Nephron (organoid): ENCODE data around the gene CTXND1.
"Not testable (repeated sequence)": the region's sequence is repeated elsewhere in the genome, so short reads cannot be mapped to it uniquely, and the experiment has no call there.

ENCODE experiments used
- H3K27ac Mint-ChIP-seq, 3 experiments: 2 replicates each; pipeline ENCODE4 v1.8.0; 2020; ENCODE audit warnings: mixed read lengths in 3 of 3, mild to moderate bottlenecking in 2 of 3, moderate library complexity in 1 of 3
- H3K27me3 Mint-ChIP-seq: 2 replicates; pipeline ENCODE4 v1.8.0; 2021; ENCODE audit warnings: low read depth, mild to moderate bottlenecking, moderate library complexity, mixed read lengths
- H3K36me3 Mint-ChIP-seq: 2 replicates; pipeline ENCODE4 v1.8.0; 2020; ENCODE audit warnings: low read depth, mixed read lengths
- H3K4me1 Mint-ChIP-seq: 2 replicates; pipeline ENCODE4 v1.8.0; 2020; ENCODE audit warnings: mixed read lengths
- H3K4me3 Mint-ChIP-seq, 3 experiments: 2 replicates each; pipeline ENCODE4 v1.8.0; 2020; ENCODE audit warnings: mild to moderate bottlenecking in 3 of 3, mixed read lengths in 3 of 3, moderate library complexity in 2 of 3
- H3K9me3 Mint-ChIP-seq: 2 replicates; pipeline ENCODE4 v1.8.0; 2020; ENCODE audit warnings: mixed read lengths
- TF ChIP-seq, protein P1 (sequence below), 3 experiments: fragments of 200-600 bp; sonication (generic); IDR thresholded peaks; one replicate each; pipeline ENCODE4 v1.5.0; 2021; ENCODE audit warnings: antibody characterized with exemption in 3 of 3; ENCODE audit not compliant: unreplicated experiment in 3 of 3

Gene CTXND1

DNA sequence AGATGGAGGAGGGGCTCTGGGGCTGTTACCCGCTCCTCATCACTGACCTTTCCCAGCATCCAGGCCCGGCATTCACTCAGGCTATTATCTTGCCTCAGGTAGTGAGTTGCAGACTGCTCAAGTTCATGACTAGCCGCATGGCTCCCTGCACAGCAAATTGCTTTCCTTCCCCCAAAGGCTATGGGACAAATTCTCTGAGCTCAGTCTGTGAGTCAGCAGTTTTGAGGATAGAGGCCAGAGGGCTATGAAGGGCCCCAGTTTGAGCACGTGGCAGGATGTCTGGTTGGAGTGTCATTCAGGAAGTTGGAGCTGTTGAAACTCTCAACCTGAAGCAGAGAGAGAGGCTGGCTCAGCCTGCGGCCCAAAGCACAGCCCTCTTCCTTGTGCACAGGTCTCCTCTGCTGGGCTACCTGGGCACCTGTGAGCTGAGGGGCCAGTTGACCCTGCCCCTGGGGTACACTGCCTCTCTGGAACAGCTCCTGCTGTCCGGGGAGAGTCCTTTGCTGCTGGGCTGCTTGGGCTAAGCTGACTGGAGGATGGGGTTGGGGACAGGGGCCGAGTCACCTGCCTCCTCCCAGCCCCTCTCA is 91.3 kb downstream of the CTXND1 start:
- Mint-ChIP-seq H3K4me3 (no peak overlapping the region), H3K4me1 (peaks cover 15% of the 10 kb centered on the region), H3K9me3 (no peaks in the 10 kb centered on the region), H3K27ac (peak overlapping the region in 2 of 3 experiments; percentile 56 to 67), H3K36me3 (peaks cover 52% of the 10 kb centered on the region), H3K27me3 (no peaks in the 10 kb centered on the region)
- TF ChIP-seq, protein P1, sequence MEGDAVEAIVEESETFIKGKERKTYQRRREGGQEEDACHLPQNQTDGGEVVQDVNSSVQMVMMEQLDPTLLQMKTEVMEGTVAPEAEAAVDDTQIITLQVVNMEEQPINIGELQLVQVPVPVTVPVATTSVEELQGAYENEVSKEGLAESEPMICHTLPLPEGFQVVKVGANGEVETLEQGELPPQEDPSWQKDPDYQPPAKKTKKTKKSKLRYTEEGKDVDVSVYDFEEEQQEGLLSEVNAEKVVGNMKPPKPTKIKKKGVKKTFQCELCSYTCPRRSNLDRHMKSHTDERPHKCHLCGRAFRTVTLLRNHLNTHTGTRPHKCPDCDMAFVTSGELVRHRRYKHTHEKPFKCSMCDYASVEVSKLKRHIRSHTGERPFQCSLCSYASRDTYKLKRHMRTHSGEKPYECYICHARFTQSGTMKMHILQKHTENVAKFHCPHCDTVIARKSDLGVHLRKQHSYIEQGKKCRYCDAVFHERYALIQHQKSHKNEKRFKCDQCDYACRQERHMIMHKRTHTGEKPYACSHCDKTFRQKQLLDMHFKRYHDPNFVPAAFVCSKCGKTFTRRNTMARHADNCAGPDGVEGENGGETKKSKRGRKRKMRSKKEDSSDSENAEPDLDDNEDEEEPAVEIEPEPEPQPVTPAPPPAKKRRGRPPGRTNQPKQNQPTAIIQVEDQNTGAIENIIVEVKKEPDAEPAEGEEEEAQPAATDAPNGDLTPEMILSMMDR (IDR thresholded peaks at IDR 0.05; ENCODE audit: unreplicated experiment in 3 of 3) = no peak

DNA sequence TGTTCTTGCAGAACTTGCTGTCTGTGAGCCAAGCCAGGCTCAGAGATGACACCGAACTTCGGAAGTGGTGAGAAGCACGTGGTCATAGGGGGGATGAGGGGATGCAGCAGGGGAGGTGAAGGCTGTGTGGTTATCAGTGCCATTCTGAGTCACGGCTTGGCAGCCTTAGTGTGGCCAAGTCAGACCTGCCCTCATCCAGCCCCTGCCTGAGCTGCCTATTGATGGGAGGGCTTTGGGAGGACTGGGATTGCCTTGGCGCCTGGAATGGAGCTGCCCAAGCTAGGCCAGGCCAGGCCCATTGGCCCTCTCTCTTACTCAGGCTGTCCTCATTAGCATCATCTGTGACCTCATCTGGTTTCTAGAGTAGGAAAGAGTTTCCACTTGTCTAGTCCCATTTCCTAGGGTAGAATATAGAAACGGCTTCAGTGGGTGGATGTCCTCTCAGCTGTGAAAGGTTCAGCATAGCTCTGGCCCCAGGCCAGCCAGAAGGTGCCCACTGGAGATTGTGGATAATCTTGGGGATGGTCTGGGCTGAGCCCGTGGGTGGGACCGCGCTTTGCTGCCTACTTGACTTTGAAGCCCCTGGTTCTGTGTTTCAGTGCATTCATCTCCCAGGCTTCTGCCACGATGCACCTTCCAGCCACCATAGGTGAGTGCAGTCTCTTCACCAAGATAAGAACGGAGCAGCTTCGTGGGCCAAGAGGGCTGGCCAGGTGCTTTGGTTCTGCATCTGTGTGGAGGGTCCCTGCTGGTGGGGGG is 92.0 kb downstream of the CTXND1 start:
- H3K9me3 Mint-ChIP-seq = no peaks in the 10 kb centered on the region
- H3K4me1 Mint-ChIP-seq = peaks cover 22% of the 10 kb centered on the region
- no peak overlapping the region for H3K4me3 Mint-ChIP-seq
- peaks cover 52% of the 10 kb centered on the region for H3K36me3 Mint-ChIP-seq
- no peaks in the 10 kb centered on the region for H3K27me3 Mint-ChIP-seq
- TF ChIP-seq, protein P1 (IDR thresholded peaks at IDR 0.05; ENCODE audit: unreplicated experiment in 3 of 3) = no peak
- no peak overlapping the region for H3K27ac Mint-ChIP-seq

DNA sequence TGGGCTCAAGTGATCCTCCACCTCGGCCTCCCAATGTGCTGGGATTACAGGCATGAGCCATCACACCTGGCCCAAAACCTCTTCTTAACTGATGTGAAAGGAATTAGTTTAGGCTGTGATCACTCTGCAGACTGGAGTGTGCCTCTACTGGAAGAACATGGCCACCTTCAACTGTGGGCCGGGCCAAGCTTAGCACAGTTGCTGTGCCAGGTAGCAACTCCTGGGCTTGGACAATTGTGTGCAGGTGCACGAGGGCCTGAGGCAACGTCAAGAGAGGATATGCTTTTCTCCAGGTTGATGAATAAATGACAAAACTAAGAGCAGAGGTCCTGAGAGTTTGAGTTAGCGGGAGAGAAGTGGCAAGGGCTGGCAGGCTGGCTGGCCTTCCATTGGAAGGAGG is 92.7 kb downstream of the CTXND1 start:
- Mint-ChIP-seq H3K27ac (no peak overlapping the region), H3K27me3 (no peaks in the 10 kb centered on the region), H3K9me3 (no peaks in the 10 kb centered on the region), H3K4me3 (no peak overlapping the region), H3K36me3 (peaks cover 46% of the 10 kb centered on the region), H3K4me1 (peaks cover 29% of the 10 kb centered on the region)
- TF ChIP-seq, protein P1 (IDR thresholded peaks at IDR 0.05; ENCODE audit: unreplicated experiment in 3 of 3) = no peak

DNA sequence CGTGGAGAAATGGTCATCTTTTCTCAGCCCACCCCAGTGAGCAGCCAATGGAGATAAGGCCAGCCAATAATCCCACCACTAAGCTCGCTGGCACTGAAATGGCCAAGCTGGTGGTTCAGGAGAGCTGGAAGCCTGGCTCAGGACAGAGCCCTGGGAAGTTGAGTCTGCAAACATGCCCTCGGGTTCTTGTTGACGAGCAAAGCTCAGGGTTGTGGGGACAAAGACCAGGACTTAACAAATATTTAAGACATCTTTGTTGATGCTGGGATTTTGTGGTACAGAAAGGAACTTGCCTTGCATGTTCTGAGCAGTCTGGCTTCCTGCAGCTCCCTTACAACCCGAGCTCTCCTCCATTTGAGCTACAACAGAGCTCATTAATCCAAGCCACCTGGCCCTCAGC is 94.8 kb downstream of the CTXND1 start:
- Mint-ChIP-seq H3K27ac (no peak overlapping the region), H3K4me1 (peaks cover 41% of the 10 kb centered on the region), H3K36me3 (peaks cover 27% of the 10 kb centered on the region), H3K9me3 (no peaks in the 10 kb centered on the region), H3K4me3 (no peak overlapping the region), H3K27me3 (no peaks in the 10 kb centered on the region)
- TF ChIP-seq, protein P1 (IDR thresholded peaks at IDR 0.05; ENCODE audit: unreplicated experiment in 3 of 3) = no peak

DNA sequence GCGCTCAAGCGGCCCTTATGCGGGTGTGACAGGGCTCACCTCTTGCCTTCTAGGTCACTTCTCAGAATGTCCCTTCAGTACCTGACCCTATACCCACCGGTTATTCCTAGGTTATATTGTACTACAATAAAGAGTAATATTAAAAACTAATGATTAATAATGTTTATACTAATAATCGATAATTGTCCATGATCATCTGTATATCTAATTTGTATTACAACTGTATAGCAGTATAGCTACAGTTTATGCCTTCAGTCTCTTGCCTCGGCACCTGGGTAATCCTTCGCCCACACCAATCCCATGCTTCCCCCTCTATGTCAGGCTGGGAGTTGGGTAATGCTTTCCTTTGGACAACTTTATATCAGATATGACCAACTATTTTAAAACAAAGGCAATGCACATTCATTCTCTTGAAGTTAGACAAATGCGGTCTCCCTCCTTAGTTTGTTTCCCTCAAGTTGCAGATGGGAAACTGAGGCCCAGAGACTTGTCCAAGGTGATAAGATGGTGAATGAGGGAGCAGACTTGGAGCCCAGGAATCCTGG is 95.8 kb downstream of the CTXND1 start:
- no peaks in the 10 kb centered on the region for H3K9me3 Mint-ChIP-seq
- H3K4me1 Mint-ChIP-seq = peaks cover 39% of the 10 kb centered on the region
- TF ChIP-seq, protein P1 (IDR thresholded peaks at IDR 0.05; ENCODE audit: unreplicated experiment in 3 of 3) = no peak
- peaks cover 21% of the 10 kb centered on the region for H3K36me3 Mint-ChIP-seq
- no peaks in the 10 kb centered on the region for H3K27me3 Mint-ChIP-seq
- peak overlapping the region; percentile 43 to 93 (median 56) for H3K4me3 Mint-ChIP-seq
- H3K27ac Mint-ChIP-seq = peak overlapping the region in 2 of 3 experiments; percentile 48 to 62

DNA sequence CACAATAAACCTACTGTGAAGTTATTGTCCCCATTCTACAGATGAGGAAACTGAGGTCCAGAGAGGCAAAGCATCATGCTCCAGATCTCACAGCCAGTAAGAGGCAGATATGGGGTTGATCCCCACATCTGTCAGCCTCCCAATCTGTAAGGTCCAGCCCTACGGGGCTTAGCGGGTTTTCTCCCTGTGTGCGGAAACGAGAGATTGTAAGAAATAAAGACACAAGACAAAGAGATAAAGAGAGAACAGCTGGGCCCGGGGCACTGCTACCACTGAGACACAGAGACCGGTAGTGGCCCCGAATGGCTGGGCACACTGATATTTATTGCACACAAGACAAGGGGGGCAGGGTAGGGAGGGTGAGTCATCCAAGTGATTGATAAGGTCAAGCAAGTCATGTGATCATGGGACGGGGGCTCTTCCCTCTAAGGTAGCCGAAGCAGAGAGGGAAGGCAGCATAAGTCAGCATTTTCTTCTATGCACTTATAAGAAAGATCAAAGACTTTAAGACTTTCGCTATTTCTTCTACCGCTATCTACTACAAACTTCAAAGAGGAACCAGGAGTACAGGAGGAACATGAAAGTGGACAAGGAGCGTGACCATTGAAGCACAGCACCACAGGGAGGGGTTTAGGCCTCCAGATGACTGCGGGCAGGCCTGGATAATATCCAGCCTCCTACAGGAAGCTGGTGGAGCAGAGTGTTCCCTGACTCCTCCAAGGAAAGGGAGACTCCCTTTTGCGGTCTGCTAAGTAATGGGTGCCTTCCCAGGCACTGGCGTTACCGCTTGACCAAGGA is 96.4 kb downstream of the CTXND1 start:
- H3K9me3 Mint-ChIP-seq, H3K27me3 Mint-ChIP-seq: not testable (repeated sequence)
- Mint-ChIP-seq H3K4me1 (peaks cover 37% of the 10 kb centered on the region), H3K4me3 (peak overlapping the region; percentile 56 to 95 (median 93)), H3K36me3 (peaks cover 16% of the 10 kb centered on the region), H3K27ac (peak overlapping the region; percentile 48 to 67 (median 62))
